Neuronal stem cell (in vitro differentiated cells): ENCODE measurements around the gene ITGBL1.

Experiments used
- DNase-seq: peaks from one replicate; pipeline ENCODE4 v3.0.0-alpha.2; 2013; ENCODE audit warnings: low spot score
- H2AFZ ChIP-seq: one replicate; pipeline ENCODE4 v1.6.1; 2013; ENCODE audit warnings: mild to moderate bottlenecking, low read length, inconsistent platforms
- H2AK5ac ChIP-seq: 2 replicates; pipeline ENCODE4 v1.6.1; 2013; ENCODE audit warnings: low read depth, mild to moderate bottlenecking, inconsistent platforms, low read length, moderate library complexity, mixed read lengths
- H2BK120ac ChIP-seq: 2 replicates; pipeline ENCODE4 v1.6.1; 2013; ENCODE audit warnings: low read depth, mild to moderate bottlenecking, inconsistent platforms, low read length, moderate library complexity, mixed read lengths
- H2BK12ac ChIP-seq: one replicate; pipeline ENCODE4 v1.6.1; 2013; ENCODE audit warnings: low read length, inconsistent platforms
- H2BK15ac ChIP-seq: 2 replicates; pipeline ENCODE4 v1.6.1; 2013; ENCODE audit warnings: mild to moderate bottlenecking, low read length, inconsistent platforms, mixed read lengths
- H2BK5ac ChIP-seq: one replicate; pipeline ENCODE4 v1.6.1; 2013; ENCODE audit warnings: inconsistent platforms, mild to moderate bottlenecking, low read length, moderate library complexity
- H3K14ac ChIP-seq: one replicate; pipeline ENCODE4 v1.6.1; 2013; ENCODE audit warnings: low read length, inconsistent platforms
- H3K18ac ChIP-seq: 2 replicates; pipeline ENCODE4 v1.6.1; 2013; ENCODE audit warnings: low read length, inconsistent platforms
- H3K23ac ChIP-seq: 2 replicates; pipeline ENCODE4 v1.6.1; 2013; ENCODE audit warnings: low read depth, mild to moderate bottlenecking, mixed read lengths, low read length, inconsistent platforms; ENCODE audit not compliant: poor library complexity
- H3K27ac ChIP-seq: replicated peaks from 3 replicates; pipeline ENCODE4 v1.5.1; 2013; ENCODE audit warnings: low read length, inconsistent platforms
- H3K27me3 ChIP-seq, 3 experiments: 2 replicates each; pipeline ENCODE4 v1.6.1; 2013; ENCODE audit warnings: low read length in 3 of 3, mild to moderate bottlenecking in 2 of 3, inconsistent platforms in 1 of 3, low read depth in 1 of 3, mixed read lengths in 1 of 3, moderate library complexity in 1 of 3; ENCODE audit not compliant: control insufficient read depth in 3 of 3, insufficient read depth in 3 of 3
- H3K36me3 ChIP-seq, 2 donors: replicated peaks in 1 of 2; 2 replicates each; pipeline ENCODE4 v1.6.1; 2013; ENCODE audit warnings: low read length in 2 of 2; ENCODE audit not compliant: control insufficient read depth in 2 of 2, insufficient read depth in 2 of 2
- H3K4ac ChIP-seq: 2 replicates; pipeline ENCODE4 v1.6.1; 2013; ENCODE audit warnings: inconsistent platforms, mild to moderate bottlenecking, low read length, moderate library complexity
- H3K4me1 ChIP-seq, 2 donors: 1 replicate in 1 of 2; 2 replicates in 1 of 2; pipeline ENCODE4 v1.6.1; 2013; ENCODE audit warnings: low read length in 2 of 2, low read depth in 1 of 2; ENCODE audit not compliant: control insufficient read depth in 2 of 2, insufficient read depth in 1 of 2
- H3K4me2 ChIP-seq: one replicate; pipeline ENCODE4 v1.6.1; 2013; ENCODE audit warnings: mild to moderate bottlenecking, low read length, inconsistent platforms; ENCODE audit not compliant: insufficient read depth, poor library complexity, severe bottlenecking
- H3K4me3 ChIP-seq, 2 donors: 2 replicates each; pipeline ENCODE4 v1.5.1; 2013; ENCODE audit warnings: low read length in 2 of 2, mild to moderate bottlenecking in 2 of 2, inconsistent platforms in 1 of 2, moderate library complexity in 1 of 2
- H3K79me1 ChIP-seq: one replicate; pipeline ENCODE4 v1.6.1; 2013; ENCODE audit warnings: low read depth, mild to moderate bottlenecking, inconsistent platforms, low read length, moderate library complexity
- H3K9ac ChIP-seq: one replicate; pipeline ENCODE4 v1.6.1; 2013; ENCODE audit warnings: mild to moderate bottlenecking, low read depth, low read length, inconsistent platforms; ENCODE audit not compliant: poor library complexity
- H3K9me3 ChIP-seq, 2 donors: replicated peaks in 1 of 2; 2 replicates each; pipeline versions ENCODE3 to v1.6.1; 2013; ENCODE audit warnings: low read length in 2 of 2, mild to moderate bottlenecking in 2 of 2, inconsistent platforms in 1 of 2, low read depth in 1 of 2, mixed read lengths in 1 of 2, moderate library complexity in 1 of 2; ENCODE audit not compliant: control insufficient read depth in 2 of 2, insufficient read depth in 1 of 2
- H4K8ac ChIP-seq: one replicate; pipeline ENCODE4 v1.6.1; 2013; ENCODE audit warnings: low read depth, mild to moderate bottlenecking, inconsistent platforms, low read length, moderate library complexity
- H4K91ac ChIP-seq: one replicate; pipeline ENCODE4 v1.6.1; 2013; ENCODE audit warnings: low read length, low read depth, mild to moderate bottlenecking, inconsistent platforms; ENCODE audit not compliant: poor library complexity
- WGBS, 2 donors: extraction: QIAGEN DNeasy Blood & Tissue Kit; methylation state at CpG; one replicate each; pipeline ENCODE4 v1.1.7; 2013; ENCODE audit warnings: missing lambda C conversion rate in 2 of 2, mixed read lengths in 1 of 2; ENCODE audit not compliant: insufficient read length in 2 of 2, insufficient replicate concordance in 1 of 2; ENCODE audit errors: extremely low coverage in 2 of 2; 5-methylcytosine and 5-hydroxymethylcytosine counted together

Gene ITGBL1

GRCh38 chr13:101739382-101740178 lies 287.1 kb downstream of the ITGBL1 start:
- no CpG with 5 or more reads among the region's 9 CpGs for WGBS, 2 donors

DNA sequence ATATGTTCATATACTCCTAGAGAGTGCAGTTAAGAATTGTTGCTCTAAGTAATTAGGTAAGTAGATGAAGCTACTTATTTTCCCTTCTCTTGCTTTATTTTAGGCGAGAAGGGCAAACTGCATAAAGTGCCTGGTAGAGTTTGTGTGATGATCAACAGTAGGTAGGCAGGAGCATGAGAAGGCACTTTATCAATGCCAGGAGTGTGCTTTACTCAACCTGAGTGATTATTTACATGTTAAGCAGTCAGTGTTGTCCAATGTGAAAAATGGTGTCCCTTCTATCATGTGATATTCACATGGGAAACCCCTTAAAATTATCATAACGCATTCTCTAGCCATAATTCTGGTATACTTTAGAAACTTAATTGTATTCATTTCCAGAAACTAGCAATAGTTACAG lies 294.0 kb downstream of the ITGBL1 start:
- DNase-seq: no peak
- Histone ChIP-seq H3K4me1 (no peaks in the 10 kb centered on the region), H3K4ac (no peak overlapping the region), H3K36me3 (no peaks in the 10 kb centered on the region), H3K79me1 (no peaks in the 10 kb centered on the region), H2BK12ac (no peak overlapping the region), H3K4me3 (no peak overlapping the region), H3K23ac (no peak overlapping the region), H2AFZ (no peak overlapping the region), H3K27me3 (no peaks in the 10 kb centered on the region), H3K4me2 (no peak overlapping the region), H3K9me3 (no peaks in the 10 kb centered on the region), H2BK120ac (no peak overlapping the region), H3K9ac (no peak overlapping the region), H2BK5ac (no peak overlapping the region), H3K14ac (no peak overlapping the region), H2BK15ac (no peak overlapping the region), H3K27ac (no peak overlapping the region), H4K91ac (no peak overlapping the region), H3K18ac (no peak overlapping the region), H4K8ac (no peak overlapping the region), H2AK5ac (no peak overlapping the region)
- no CpG with 5 or more reads among the region's 2 CpGs for WGBS, 2 donors

More at GRCh38 chr13:101739382-101740178, 287.1 kb downstream of the ITGBL1 start:
- no peak overlapping the region for H2AFZ ChIP-seq
- H3K4me3 ChIP-seq: no peak overlapping the region
- no peaks in the 10 kb centered on the region for H3K79me1 ChIP-seq
- H3K9me3 ChIP-seq: no peaks in the 10 kb centered on the region
- no peak overlapping the region for H2BK12ac ChIP-seq
- no peak overlapping the region for H3K27ac ChIP-seq
- DNase-seq: no peak
- no peak overlapping the region for H2BK120ac ChIP-seq
- H4K91ac ChIP-seq: no peak overlapping the region
- H3K18ac ChIP-seq: no peak overlapping the region
- no peaks in the 10 kb centered on the region for H3K4me1 ChIP-seq
- H3K4ac ChIP-seq: no peak overlapping the region
- H3K4me2 ChIP-seq: no peak overlapping the region
- H3K14ac ChIP-seq: no peak overlapping the region
- no peak overlapping the region for H3K23ac ChIP-seq
- no peaks in the 10 kb centered on the region for H3K36me3 ChIP-seq
- no peaks in the 10 kb centered on the region for H3K27me3 ChIP-seq
- no peak overlapping the region for H4K8ac ChIP-seq
- no peak overlapping the region for H3K9ac ChIP-seq
- no peak overlapping the region for H2BK15ac ChIP-seq
- H2AK5ac ChIP-seq: no peak overlapping the region
- no peak overlapping the region for H2BK5ac ChIP-seq

- no peaks in the 10 kb centered on the region for H3K27me3 ChIP-seq
Measured at GRCh38 chr13:101747039-101747438, 294.6 kb downstream of the ITGBL1 start.

DNA sequence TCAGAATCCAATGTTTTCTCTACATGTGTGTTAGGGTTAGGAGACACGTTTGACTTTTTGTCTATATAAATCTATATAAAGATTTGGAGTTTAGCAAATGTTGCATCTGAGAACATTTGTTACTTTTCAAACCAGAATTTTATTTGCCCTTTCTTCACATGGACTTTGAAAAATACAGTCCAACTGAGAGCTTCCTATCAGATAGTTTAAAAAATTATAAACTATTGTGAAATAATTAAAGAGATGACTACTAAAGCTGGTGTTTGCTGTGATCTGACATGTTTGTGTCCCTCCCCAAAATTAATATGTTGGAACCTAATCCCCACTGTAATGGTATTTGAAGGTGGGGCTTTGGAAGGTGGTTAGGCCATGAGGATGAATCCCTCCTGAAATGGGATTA lies 297.1 kb downstream of the ITGBL1 start:
- H4K8ac ChIP-seq: no peak overlapping the region
- H3K18ac ChIP-seq: no peak overlapping the region
- no peaks in the 10 kb centered on the region for H3K36me3 ChIP-seq
- H3K4ac ChIP-seq: no peak overlapping the region
- H2BK120ac ChIP-seq: no peak overlapping the region
- H2BK5ac ChIP-seq: no peak overlapping the region
- H3K9ac ChIP-seq: no peak overlapping the region
- no peak overlapping the region for H3K23ac ChIP-seq
- no peak overlapping the region for H2BK15ac ChIP-seq
- no peak overlapping the region for H3K14ac ChIP-seq
- H3K4me1 ChIP-seq: no peaks in the 10 kb centered on the region
- DNase-seq: no peak
- WGBS, 2 donors: no CpG with 5 or more reads among the region's 1 CpG
- no peaks in the 10 kb centered on the region for H3K27me3 ChIP-seq
- no peak overlapping the region for H2BK12ac ChIP-seq
- no peaks in the 10 kb centered on the region for H3K79me1 ChIP-seq
- no peak overlapping the region for H3K4me3 ChIP-seq
- no peak overlapping the region for H3K27ac ChIP-seq
- no peaks in the 10 kb centered on the region for H3K9me3 ChIP-seq
- no peak overlapping the region for H2AFZ ChIP-seq
- no peak overlapping the region for H2AK5ac ChIP-seq
- H3K4me2 ChIP-seq: no peak overlapping the region
- H4K91ac ChIP-seq: no peak overlapping the region

More at GRCh38 chr13:101747039-101747438, 294.6 kb downstream of the ITGBL1 start:
- Histone ChIP-seq H3K14ac (no peak overlapping the region), H3K18ac (no peak overlapping the region), H2AK5ac (no peak overlapping the region), H3K27ac (no peak overlapping the region), H4K8ac (no peak overlapping the region), H3K4me2 (no peak overlapping the region), H2AFZ (no peak overlapping the region), H2BK5ac (no peak overlapping the region), H3K4ac (no peak overlapping the region), H3K9ac (no peak overlapping the region), H3K23ac (no peak overlapping the region), H3K36me3 (no peaks in the 10 kb centered on the region), H2BK120ac (no peak overlapping the region), H3K4me1 (no peaks in the 10 kb centered on the region), H2BK12ac (no peak overlapping the region), H3K4me3 (no peak overlapping the region), H2BK15ac (no peak overlapping the region), H4K91ac (no peak overlapping the region), H3K79me1 (no peaks in the 10 kb centered on the region), H3K9me3 (no peaks in the 10 kb centered on the region)
- no CpG with 5 or more reads among the region's 1 CpG for WGBS, 2 donors
- DNase-seq: no peak
